NCI-H82 (cell line): ENCODE measurements around the gene S100A13.
"Not testable (repeated sequence)": the region's sequence is repeated elsewhere in the genome, so short reads cannot be mapped to it uniquely, and the experiment has no call there.

Experiments
- DNase-seq: peaks from one replicate; lab custom pipeline; 2025; lab: John Stamatoyannopoulos, UW

The S100A13 gene

DNA sequence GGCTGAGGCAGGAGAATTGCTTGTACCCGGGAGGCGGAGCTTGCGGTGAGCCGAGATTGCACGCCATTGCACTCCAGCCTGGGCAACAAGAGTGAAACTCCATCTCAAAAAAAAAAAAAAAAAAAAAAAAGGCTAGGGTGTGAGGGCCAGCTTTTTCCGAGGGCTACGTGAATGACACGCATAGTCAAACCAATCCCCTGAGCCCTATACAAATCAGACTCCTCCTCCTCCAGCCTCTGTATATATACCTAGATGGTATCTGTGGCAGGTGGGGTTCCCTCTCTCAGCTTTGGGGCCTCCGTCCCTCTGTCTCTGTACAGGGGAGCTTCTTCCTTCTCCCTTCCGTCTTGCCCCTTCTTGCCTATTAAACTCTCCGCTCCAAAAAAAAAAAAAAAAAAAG, 21.1 kb downstream of the S100A13 start:
- DNase-seq, result no peak

DNA sequence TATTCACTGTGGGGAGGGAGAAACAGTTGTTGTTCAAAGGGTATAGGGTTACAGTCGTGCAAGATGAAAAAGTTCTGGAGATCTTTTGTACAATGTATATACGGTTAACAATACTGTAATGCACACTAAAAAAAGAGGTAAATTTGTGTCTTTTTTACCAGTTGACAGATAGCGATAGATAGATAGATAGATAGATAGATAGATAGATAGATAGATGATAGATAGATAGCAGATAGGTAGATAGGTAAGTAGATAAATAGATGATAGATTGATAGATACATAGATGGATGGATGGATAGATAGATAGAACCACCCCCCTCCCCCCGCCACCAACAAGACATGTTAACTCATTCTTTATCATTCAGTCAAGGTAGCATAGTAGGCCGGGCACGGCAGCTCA, 24.6 kb downstream of the S100A13 start:
- DNase-seq, result no peak

DNA sequence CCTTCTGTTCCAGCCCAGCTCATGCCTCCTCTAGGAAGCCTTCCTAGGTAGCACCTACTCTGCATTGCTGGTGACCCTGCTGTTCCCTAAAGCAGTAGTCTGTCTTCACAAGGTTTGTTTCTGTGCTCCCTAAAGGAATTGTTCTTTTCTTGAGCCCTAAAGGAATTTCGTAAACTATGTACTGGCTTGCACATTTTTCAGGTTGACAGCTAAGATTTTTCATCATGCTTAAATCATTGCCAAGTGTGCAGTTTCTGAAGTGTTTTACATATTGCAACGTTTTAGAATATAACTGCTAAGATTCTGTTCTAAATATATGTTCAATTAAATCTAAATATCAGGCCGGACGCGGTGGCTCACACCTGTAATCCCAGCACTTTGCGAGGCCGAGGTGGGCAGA, 27.5 kb downstream of the S100A13 start:
- DNase-seq, result no peak

DNA sequence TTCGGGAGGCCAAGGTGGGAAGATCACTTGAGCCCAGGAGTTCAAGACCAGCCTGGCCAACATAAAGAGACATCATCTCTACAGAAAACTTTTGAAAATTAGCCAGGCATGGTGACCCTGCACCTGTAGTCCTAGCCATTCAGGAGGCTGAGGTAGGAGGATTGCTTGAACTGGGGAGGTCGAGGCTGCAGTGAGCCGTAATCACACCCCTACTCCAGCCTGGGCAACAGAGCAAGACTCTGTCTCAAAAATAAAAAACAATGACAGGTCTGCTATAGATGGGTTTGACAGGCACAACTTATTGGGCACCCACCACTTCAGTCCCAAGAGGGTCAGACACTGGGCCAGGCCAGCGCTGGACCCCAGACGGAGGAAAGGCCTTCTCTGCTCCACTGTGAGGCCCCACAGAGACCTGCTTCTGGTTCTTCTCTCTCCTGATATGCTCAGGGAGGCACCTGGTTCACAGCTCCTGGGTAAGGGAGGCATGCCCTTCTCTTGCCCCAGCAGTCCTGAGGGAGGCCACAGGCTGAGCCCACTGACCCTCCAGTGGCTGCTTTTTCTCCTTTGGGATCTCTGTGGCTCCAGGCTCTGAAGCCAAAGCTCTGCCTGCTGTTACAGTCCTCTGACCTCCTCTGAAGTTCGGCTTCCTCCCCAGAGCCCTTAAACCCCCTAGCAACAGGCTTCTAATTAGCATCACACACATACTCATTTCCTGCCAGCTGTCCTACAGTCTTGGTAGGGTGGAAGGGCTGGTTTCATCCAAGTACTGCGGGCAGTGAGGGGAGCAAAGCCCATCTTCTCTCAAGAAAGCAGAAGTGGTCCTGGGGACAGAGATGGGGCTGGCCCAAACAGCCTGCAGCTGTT, 28.8 kb downstream of the S100A13 start:
- peak; percentile 90 for DNase-seq

DNA sequence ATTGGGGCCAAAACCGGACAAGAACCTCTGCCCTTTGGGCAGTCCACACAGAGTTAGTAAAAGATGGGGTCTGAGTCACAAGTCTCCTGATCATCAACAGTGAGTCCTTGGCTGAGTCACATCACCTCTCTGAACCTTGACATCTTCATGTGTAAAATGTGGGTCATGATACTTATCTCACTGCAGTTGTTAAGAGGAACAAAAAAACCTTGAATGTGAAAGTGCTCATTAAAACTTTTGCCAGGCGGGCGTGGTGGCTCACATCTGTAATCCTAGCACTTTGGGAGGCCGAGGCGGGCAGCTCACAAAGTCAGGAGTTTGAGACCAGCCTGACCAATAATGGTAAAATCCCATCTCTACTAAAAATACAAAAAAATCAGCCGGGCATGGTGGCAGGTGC, 30.1 kb downstream of the S100A13 start:
- no peak for DNase-seq

DNA sequence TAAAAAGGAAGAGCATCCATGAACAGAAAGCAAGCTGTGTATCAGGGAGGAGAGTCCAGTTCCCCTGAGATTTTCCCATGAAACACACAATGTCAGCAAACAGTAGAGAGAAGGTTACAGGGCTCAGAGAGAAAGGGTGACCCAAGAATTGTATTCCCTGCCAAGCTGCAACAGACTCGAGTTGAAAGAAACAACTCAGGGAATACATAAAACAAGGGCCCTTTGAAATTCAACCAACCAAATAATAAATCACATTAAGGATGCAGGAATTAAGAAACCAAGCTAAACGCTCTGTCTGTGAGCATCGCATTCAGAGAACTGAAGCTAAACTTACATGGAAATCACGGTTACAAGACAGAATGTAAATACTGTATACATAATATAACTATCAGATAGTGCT, 34.6 kb downstream of the S100A13 start:
- no peak for DNase-seq

DNA sequence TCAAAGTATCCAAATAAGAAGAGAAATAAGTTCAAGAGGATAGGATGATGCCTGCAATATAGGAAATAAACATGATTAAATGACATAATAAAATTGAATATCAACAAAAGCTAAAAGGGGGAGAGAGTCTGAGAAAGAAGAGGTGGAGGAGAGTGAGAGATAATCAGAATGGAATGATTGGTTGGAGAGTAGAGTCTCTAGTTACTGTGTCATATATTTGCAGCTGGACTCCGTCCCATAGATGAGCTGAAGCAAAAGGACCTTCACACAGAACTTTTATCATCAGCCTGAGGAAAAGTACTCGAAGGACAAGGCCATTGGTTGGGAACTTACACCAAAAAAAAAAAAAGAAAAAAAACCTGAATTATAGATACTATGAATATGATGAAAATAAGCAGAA, 38.8 kb downstream of the S100A13 start:
- no peak for DNase-seq

DNA sequence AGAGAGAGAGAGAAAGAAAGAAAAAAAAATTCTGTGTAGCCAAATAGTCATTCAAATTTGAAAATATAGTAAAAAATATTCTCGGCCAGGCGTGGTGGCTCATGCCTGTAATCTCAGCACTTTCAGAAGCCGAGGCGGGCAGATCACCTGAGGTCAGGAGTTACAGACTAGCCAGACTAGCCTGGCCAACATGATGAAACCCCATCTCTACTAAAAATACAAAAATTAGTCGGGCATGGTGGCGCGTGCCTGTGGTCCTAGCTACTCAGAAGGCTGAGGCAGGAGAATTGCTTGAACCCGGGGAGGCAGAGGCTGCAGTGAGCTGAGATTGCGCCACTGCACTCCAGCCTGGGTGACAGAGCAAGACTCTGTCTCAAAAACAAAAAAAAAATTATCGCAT, 39.3 kb downstream of the S100A13 start:
- not testable (repeated sequence) for DNase-seq

DNA sequence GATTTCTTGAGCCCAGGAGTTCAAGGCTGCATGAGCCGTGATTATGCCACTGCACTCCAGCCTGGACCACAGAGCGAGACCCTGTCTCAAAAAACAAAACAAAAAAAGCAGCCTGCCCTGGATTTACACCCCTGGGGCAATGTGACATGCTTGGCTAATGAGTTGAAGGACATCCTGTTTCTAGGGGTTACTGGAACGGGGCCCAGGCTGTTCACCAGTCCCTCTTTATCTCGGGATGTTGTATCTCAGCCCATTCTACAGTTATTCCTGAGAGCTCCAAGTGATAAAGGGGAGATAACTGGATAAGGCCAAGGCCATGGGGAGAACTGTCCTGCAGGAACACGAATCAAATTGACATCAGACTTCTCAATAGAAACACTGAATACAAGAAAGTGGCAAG, 40.0 kb downstream of the S100A13 start:
- no peak for DNase-seq

DNA sequence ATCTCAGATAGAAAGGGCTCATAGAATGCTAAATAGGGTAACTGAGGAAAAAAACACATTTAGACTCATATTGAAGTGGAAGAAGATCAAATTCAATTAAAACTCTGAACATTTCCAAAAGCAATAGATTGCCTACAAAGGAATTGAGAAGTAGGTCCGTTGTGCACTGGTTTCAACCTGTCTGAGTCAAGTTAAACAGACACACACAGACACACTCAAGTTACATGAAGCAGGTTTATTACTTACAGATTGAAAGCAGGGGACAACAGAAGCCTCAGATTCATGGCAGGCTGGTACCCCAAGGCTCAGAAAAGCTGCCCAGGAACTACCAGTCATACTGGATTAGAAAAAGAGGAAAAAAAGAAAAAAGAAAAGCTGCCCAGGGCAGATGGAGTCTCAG, 41.0 kb downstream of the S100A13 start:
- DNase-seq, result peak; percentile 38

DNA sequence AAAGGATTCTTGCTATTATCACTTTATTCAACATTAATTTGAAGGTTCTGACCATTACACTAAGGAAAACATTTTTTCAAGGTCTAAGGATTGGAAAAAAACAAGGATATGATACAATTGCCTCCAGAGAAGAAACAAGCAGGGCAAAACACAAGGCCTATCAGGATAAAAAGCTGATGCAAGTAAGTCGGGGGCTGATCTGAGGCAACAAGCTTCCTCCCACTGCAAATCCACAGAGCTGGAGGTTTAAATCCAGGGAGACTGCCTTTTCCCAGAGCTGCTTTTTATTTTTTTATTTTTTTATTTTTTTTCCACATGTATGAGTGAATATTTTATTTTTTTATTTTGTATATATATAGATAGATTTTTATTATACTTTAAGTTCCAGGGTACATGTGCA, 42.3 kb downstream of the S100A13 start:
- peak; percentile 74 for DNase-seq

DNA sequence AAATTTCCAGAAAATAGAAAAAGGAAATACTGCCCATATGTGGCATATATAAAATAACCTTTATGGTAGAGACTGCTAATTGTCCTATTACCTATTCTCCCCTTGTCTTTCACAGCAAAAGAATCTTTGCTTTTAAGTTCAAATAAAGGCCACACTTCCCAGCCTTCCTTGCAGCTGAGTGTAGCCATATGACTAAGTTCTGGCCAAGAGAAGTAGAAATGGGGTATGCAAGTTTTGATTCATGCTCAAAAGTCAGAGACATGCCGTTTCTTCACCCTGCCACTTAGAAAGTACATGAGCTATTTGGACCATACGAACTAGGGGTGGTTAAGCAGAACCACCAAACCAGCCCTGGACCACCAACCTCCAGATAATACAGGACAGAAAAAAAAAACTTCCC, 43.3 kb downstream of the S100A13 start:
- peak; percentile 42 for DNase-seq

DNA sequence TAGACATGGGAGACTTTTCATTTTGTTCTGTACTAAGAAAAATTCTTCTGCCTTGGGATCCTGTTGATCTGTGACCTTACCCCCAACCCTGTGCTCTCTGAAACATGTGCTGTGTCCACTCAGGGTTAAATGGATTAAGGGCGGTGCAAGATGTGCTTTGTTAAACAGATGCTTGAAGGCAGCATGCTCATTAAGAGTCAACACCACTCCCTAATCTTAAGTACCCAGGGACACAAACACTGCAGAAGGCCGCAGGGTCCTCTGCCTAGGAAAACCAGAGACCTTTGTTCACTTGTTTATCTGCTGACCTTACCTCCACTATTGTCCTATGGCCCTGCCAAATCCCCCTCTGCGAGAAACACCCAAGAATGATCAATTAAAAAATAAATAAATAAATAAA, 43.8 kb downstream of the S100A13 start:
- peak; percentile 59 for DNase-seq

DNA sequence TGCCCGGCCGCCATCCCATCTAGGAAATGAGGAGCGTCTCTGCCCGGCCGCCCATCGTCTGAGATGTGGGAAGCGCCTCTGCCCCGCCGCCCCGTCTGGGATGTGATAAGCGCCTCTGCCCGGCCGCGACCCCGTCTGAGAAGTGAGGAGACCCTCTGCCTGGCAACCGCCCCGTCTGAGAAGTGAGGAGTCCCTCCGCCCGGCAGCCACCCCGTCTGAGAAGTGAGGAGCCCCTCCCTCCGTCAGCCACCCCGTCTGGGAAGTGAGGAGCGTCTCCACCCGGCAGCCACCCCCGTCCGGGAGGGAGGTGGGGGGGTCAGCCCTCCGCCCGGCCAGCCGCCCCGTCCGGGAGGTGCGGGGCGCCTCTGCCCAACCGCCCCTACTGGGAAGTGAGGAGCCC, 44.5 kb downstream of the S100A13 start:
- not testable (repeated sequence) for DNase-seq

DNA sequence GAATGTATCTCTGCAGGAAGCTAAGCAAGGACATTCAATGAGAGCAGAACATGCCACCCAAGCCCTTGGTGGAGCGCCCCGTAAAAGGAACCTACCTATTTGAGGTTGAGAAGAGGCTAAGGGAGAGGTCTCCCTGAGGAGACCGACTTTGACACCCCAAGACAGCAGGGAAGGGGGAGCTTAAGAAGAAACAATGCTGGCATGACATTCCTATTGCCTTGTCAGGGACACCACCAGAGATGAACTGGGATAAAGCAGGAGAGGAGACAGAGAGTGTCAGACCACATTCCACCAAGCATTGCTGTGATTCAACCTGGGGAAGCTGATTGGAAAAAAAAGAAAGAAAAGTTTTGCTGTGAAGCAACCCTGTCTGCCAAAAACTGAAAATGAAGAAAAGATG, 48.4 kb downstream of the S100A13 start:
- DNase-seq, result no peak

DNA sequence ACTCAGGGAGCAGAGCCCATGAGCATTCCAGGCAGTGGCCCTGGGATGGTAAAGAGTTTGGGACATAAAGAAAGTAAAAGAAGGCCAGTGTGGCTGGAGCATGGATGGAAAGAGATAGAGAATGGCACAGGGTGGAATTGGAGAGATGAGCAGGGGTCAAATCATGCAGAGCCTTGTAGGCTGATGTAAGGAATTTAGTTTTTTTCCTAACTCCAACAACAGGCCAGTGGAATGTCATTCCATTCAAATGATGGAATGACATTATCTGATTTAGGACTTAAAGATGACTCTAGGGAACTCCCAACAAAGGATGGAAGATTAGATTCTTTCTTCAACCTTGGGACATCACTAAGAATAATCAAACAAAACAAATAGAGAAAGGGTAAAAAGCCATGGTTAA, 48.8 kb downstream of the S100A13 start:
- no peak for DNase-seq

DNA sequence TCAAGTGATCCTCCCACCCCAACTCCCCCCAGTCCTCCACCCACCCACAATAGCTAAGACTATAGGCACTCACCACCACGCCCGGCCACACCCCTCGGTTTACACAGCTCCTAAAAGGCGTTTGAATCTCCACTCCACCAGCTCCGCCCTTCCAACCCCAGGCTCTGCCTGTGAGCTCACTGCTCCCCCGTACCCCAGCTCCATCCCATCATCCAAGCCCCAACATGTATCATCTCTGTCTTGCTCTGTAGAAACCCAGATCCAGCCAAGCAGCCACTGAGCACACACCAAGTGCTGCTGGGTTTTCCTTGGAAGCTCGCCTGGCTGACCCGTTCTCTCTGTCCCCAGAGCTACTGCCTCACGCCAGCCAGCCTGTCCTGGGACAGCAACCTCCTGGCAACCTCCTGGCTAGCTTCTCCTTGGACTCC, 49.7 kb downstream of the S100A13 start:
- DNase-seq, result no peak

DNA sequence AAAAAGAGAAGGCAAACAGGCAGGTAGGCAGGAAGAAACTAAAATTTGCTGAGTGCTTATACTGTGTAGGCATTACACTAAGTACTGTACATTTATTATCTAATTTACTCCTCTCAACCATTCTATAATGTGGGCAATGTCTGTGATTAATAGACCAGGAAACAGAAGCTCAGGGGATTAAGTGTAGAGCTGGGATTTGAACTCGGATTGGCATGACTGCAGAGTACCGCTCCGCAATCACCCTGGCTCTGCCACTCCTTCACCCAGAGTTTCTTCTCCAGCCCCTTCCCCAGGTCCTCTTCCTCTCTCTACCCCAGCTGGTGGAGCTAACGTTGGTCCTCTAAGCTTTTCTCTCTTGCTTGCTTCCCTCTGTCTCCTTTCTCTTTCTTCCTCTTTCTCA, 50.2 kb downstream of the S100A13 start:
- peak; percentile 84 for DNase-seq

DNA sequence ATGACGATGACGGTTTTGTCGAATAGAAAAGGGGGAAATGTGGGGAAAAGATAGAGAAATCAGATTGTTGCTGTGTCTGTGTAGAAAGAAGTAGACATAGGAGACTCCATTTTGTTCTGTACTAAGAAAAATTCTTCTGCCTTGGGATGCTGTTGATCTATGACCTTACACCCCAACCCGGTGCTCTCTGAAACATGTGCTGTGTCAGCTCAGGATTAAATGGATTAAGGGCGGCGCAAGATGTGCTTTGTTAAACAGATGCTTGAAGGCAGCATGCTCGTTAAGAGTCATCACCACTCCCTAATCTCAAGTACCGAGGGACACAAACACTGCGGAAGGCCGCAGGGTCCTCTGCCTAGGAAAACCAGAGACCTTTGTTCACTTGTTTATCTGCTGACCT, 51.8 kb downstream of the S100A13 start:
- DNase-seq, result peak; percentile 97

DNA sequence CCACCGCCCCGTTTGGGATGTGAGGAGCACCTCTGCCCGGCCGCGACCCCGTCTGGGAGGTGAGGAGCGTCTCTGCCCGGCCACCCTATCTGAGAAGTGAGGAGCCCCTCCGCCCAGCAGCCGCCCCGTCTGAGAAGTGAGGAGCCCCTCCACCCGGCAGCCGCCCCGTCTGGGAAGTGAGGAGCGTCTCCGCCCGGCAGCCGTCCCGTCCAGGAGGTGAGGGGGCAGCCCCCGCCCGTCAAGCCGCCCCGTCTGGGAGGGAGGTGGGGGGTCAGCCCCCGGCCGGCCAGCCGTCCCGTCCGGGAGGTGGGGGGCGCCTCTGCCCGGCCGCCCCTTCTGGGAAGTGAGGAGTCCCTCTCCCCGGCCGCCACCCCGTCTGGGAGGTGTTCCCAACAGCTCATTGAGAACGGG, 52.2 kb downstream of the S100A13 start:
- not testable (repeated sequence) for DNase-seq

DNA sequence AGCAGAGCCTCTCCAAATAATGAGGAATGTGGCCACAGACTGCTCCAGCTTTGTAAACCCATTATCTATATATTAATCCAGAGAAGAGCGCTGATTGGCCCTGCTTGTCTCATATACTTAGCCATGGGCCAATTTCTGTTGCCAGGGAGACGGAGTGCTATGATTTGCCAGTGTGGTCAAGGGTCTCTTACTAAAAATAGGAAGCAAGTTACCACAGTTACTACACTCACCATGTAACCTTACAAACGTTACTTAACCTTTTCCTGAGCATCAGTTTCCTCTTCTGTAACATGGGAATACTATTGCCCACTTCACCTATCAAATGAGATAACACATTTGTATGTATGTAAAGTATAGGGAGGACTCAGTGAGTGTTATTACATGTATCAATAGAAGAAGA, 54.0 kb downstream of the S100A13 start:
- DNase-seq, result peak; percentile 64

DNA sequence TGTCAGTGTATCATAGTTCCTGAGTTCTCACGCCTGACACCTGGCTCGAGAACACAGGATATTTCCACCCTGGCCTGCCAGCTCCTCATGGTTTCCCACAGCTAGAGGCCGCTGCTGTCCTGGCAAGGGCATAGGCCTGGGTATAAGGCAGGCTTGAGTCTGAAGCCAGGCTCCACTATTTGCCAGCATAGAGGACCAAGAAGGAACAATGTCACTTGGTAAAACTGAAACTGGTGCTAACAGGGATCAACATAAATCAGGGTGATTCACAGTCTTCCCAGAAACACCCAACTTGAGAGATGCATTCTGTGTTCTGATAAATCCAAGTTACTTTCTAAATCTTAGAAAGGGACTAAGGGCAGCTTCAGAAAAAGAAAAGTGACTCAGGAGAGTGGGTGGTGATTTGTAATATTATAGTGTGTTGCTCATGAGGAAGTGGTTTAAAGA, 54.7 kb downstream of the S100A13 start:
- peak; percentile 92 for DNase-seq

DNA sequence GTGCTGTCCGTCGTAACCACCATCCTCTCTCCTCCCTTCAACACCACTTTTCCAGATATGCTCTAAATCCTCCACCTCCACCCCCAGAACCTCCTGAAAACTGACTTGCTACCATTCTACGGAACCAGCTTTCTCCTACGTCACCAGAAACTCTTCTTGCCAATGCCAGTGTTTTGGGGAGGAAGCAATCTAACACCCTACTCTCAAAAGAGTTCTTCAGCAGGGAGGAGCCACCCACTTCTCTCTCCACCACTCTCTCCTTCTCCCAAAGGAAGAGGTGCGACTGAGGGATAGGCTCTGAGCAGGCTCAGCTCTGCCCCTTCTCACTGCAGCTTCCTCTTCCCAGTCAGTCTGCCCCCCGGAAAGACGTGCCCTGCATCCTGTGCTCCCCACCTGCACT, 55.6 kb downstream of the S100A13 start:
- DNase-seq, result no peak

DNA sequence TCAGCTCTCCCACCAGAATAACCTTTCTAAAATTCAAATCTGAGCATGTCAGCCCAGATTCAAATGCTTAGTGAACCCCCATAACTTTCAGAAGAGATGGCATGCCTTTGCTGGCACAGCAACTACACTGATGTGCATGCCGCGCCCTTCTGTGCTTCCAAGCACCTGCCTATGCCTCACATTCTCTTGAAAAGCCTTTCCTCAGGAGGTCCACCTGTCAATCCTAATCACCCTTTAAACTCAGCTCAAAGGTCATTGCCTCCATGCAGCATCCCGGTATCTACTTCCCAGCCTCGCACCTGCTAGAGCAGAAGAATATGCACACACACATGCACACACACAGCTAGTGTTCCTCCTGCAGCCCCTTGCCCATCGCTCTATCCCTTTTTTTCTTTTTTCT, 56.4 kb downstream of the S100A13 start:
- DNase-seq, result no peak
